ENCODE measurements around the gene SEMA4D.
"Not testable (repeated sequence)": the region's sequence is repeated elsewhere in the genome, so short reads cannot be mapped to it uniquely, and the experiment has no call there.

SEMA4D gene

DNA sequence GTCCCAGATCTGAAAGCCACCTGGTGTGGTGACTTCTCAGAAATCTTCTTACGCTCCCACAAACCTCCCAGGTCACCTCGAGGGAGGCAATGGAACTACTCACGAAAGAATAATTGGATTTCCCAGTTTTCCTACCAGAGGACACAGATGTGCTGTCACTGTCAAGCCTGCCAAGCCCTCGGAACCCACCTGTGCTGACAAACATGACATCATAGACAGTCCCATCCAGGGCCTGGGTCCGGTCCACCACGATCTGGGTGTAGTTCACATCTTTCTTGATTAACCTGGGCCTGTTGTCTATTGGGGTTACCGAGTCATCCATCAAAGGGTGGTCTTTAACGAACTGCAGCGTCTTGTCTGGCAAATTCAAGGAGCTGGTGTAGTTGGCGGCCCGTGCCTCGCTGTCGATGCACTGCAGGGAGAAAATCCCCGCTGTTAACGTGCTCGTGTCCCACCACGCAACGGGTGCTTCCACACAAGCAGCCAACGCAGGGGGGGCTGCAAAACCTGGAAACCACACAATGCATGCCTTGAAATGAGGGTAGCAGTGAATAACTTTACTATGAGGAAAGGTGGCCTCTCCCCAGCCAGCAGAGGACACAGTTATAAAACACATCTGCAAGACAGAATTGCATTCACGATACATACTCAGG lies 110.6 kb downstream of the SEMA4D start:
- DNase-seq (ENCODE audit: low read depth in 2 of 2): no peak

GRCh38 chr9:89386797-89387196 lies 111.1 kb downstream of the SEMA4D start:
- DNase-seq (ENCODE audit: low read depth in 2 of 2): no peak

DNA sequence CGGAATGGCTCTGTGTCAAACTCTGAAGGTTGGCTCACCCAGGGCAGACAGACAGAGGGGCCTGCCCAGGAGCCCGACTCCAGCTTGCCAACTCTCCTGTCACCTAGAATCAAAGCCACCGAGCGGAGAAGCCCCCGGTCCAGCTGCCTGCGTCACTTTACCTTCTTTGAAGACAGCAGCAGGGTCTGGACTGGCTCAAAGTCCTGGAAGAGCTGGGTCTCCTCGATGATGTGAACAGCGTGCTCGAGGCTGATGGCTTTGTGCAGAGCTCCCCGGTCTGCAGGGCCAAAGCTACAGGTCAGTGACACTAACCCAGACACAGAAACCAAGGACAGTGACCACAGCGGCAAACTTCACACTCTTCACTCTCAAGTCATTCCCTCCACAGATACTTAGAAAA lies 111.7 kb downstream of the SEMA4D start:
- no peak for DNase-seq (ENCODE audit: low read depth in 2 of 2)

DNA sequence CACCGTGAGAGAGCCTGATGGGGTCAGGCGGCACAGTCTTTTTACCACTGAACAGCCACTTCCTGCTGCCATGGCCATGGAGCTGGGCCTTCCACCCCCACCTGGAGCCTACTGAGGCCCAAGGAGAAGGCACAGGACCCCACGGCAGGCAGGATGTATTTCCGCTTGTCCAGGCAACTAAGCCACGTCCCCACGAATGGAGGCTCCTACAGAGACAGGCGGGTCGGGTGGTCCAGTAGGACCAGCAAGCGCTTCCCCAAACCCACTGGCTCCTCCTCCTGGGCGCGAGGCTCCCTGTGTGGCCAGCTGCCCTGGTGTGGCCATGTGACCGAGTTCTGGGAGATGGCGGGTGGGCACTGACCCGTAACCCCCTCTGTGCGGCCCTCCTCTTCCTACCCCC lies 113.1 kb downstream of the SEMA4D start:
- no peak for DNase-seq (ENCODE audit: low read depth in 2 of 2)

DNA sequence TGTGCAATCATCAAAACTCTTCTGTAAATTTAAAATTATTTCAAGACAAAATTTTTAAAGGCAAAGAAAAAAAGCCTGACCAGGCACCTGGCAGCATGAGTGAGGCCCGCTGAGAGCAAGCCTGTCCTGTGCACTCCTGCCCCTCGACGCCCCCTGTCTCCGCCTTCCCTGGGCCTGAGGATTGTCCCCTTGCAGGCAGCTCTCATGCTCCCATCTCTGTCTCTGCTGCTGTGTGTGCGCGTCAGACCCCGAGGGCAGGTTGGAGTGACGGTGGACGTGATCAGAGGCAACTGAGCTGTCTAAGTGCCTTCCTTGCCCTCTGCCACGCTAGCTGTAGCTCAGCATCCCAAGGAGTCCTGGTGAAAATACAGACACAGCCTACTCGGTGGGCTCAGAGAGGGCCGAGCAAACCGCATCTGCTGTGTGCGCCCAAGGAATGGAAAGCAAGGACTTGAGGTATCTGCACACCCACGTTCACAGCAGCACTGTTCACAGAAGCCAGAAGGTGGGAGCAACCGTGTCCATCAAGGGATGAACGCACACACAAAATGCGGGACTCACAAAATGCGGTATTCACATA lies 114.1 kb downstream of the SEMA4D start:
- no peak for DNase-seq (ENCODE audit: low read depth in 2 of 2)

DNA sequence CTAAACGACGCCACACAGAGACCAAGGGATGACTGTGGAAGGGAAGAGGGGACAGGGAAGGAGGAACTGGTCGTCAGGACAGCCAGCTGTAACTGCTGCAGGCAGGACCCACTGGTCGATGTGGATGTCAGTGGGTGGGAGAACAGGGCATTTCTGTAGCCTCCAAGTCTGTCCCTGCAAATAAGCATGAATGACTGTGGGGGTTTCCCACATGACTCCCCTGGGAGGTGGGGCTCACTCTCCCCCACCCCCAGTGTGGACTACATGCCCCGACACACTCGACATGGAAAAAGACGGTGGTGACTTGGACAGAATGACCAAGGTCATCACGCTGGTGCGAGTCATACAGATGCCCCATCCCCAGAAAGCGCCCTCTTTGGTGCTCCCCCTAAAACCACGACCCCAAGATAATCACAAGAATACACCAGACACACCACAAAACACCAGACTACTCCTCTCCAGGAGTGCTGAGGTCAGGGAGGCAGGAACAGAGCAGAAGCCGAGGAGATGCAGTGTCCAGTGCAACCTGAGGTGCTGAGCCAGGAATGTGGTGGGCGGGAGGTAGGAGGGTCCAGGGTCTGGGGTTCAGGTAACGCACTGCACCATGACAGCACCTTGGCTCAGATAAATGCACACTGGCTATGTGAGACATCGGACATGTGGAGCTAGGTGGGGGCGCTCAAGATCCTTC lies 114.7 kb downstream of the SEMA4D start:
- DNase-seq (ENCODE audit: low read depth in 2 of 2): no peak

DNA sequence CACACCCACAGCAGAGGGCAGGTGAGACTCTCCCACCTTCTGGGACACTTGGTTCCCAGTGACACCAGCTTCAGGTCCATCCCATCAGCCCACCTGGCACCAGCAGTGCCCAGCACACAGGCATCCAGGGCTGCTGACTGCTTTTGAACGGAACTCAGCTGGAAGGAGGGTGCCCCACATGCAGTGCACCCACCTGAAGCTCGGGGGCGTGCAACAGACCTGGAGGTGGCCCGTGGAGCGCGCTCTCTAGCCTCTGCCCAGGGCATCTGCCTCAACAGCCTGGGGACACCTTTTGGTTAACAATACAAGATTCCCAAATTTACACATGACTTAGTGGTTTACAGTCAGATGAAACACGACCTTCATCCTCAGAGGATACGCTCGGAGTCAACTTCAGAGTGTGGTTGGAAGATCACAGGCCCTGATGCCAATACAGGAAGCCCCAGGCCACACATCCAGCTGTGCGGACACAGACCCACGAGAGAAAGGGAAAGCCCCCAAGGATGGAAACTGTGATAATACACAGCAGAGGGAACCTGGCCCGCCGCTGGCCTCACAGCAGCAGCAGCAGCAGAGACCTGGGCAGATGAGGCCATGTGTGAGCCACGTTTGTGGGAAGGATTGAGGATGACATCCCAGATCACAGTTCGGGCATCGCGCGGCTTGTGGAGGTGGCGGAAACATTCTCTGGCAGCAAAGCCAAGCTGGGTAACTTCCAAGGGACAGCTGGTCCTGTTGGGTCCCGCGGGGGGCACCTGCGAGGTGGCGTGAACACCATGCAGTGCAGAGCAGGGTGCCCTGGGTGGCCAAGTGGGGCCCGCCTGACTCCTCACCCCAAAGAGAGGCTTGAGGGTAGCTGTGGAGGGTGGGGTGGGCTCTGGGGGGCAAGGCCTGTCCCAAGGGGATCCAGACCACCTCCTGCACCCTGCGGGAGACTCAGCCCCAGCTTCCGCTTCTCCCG lies 115.6 kb downstream of the SEMA4D start:
- no peak for DNase-seq (ENCODE audit: low read depth in 2 of 2)

DNA sequence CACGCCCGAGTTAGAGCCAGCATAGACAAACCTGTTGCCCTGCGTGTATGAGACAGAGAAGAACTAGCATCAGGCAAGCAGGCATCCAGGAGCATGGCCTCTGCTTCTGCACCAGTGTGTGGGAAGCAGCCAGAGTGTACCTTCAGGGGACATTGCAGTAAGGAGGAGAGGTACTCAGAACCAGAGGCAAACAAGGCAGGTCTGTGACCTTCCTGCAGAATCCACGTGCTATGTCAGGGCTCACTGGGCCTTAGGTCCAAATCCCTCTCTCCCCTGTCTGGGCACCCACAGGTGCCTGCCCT lies 116.7 kb downstream of the SEMA4D start:
- no peak for DNase-seq (ENCODE audit: low read depth in 2 of 2)

DNA sequence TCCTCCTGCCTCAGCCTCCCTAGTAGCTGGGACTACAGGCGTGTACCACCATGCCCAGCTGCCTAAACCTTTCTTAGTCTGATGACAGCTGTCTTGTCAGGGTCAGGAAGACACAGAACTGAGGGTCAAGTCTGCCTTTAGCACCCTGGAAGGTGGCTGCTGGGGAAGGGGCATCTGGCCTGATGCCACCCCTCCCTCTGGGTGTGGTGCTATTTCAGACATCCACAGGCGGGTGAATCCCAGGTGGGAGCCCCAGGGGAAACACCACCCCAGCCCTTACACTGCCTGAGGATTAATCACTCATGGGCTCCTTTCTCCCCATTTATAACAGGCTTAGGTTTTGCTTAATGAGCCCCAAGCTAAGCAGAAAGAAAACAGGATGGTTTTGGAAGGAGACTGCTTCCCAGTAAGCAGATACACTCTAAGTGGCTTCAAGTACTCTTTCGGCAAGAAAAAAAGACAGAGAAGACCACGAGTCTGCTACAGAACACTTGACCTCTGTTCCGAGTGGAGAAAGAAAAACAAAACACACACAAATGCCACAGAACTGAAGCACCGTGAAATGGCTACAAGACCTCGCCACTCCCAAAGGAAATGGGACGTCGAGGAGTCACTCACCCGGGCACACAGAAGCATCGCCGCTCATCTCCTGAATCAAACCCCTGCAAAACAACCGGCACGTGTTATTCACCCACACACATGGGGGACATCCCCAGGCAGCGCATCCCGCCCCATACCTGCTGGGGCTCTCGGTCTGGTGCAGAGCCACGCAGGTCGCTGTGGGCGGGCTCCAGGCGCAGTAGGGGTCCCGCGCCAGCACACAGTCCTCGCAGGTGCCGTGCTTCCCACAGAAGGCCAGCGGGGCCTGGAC lies 117.2 kb downstream of the SEMA4D start:
- no peak for DNase-seq (ENCODE audit: low read depth in 2 of 2)

GRCh38 chr9:89379508-89380115 lies 118.3 kb downstream of the SEMA4D start:
- DNase-seq (ENCODE audit: low read depth in 2 of 2): no peak

DNA sequence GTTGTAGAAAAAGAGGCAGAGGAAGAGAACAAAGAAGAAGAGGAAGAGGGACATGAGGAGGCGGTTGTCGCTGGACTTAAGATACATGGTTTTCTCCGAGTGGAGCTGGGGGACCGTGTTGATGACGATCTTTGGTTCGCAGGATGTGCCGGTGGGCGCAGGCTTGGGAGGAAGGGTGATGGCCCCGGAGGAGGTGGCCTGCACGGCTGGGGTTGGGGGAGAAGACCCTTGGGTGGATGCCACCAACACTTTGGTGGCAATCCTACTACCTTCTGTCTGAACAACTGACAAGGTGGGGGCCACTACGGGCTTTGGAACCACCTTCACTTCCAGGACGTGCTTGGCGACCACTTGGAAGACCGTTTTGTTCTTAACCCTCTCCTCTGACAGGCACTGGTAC lies 118.9 kb downstream of the SEMA4D start:
- DNase-seq (ENCODE audit: low read depth in 2 of 2): no peak

GRCh38 chr9:89378541-89378940 lies 119.4 kb downstream of the SEMA4D start:
- DNase-seq (ENCODE audit: low read depth in 2 of 2): no peak

DNA sequence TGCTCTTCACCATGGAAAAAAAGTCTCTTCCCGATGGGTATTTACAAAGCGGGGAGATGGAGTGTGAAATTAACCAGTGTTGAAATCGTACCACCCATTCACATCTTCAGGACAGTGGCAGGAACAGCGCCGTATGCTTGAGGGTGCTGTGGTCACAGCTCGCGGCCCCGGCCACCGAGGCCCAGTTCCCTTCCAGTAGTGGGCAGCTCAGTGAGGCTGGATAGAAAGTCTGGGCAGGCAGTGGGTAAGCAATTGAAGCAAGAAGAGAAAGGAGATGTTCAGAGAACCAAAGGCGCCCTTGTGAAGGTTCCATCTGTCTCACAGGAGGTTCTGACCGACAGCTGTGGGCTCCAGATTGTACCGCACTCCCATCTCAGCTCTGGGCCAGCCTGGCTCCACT lies 120.5 kb downstream of the SEMA4D start:
- DNase-seq (ENCODE audit: low read depth in 2 of 2): no peak

DNA sequence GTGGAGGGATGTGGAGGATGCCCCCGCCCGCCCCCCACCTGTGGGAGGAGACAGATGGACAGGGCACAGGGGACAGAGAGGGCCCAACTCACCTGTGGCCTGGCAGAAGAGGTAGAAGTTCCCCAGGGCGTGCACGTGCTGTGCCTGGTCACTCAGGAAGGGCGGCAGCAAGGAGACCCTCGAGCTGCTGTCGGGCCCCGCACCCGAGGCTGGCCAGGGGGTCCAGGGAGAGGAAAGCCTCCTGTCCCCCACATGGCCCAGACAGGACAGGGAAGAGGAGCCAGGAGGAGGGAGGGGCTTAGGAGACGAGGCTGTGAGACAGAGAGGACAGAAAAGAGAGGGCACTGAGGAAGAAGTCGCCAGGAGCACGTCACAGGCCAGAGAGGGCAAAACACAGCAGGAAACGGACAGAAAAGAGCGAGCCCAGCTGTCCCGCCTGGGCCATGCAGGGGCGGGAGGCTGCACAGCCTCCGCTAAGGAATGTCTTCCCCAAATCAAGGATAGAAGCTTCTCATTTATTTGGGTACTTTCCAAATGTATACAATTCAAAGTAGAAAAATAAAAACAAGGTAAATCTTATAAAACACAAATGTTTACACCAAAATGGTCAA lies 121.1 kb downstream of the SEMA4D start:
- no peak for DNase-seq (ENCODE audit: low read depth in 2 of 2)

- no peak for DNase-seq (ENCODE audit: low read depth in 2 of 2)
Measured at GRCh38 chr9:89376286-89376685, 121.6 kb downstream of the SEMA4D start.

DNA sequence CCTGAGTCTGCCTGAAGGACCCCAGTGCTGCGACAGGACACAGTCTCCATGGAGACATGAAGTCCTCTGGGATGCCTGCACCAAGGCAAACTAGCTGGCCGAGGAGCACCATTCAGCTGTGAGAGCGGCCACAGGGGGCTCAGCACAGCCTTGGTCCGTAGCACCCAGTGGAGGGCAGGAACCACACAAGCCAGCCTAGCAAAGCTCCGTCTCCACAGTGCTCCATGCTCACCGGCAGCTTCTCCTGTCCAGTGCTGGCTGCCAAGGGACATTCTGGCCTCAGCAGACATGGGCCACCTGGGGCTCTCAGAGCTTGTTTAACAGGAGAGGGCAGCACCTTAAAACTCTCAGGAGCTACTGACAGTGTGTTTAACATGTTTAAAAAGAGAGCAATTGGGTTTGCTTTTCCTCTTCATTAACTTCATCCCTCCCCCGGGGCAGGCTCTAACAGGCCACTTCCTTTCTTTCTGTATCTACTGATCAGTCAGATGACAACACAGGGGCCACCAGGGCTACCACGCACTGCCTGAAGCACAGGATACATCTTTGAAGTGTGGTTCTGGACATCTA lies 122.6 kb downstream of the SEMA4D start:
- DNase-seq (ENCODE audit: low read depth in 2 of 2): no peak

- DNase-seq (ENCODE audit: low read depth in 2 of 2): peak; percentile 12 to 17
Measured at GRCh38 chr9:89374176-89374575, 123.7 kb downstream of the SEMA4D start.

- DNase-seq (ENCODE audit: low read depth in 2 of 2): no peak
Measured at GRCh38 chr9:89372979-89373378, 124.9 kb downstream of the SEMA4D start.

DNA sequence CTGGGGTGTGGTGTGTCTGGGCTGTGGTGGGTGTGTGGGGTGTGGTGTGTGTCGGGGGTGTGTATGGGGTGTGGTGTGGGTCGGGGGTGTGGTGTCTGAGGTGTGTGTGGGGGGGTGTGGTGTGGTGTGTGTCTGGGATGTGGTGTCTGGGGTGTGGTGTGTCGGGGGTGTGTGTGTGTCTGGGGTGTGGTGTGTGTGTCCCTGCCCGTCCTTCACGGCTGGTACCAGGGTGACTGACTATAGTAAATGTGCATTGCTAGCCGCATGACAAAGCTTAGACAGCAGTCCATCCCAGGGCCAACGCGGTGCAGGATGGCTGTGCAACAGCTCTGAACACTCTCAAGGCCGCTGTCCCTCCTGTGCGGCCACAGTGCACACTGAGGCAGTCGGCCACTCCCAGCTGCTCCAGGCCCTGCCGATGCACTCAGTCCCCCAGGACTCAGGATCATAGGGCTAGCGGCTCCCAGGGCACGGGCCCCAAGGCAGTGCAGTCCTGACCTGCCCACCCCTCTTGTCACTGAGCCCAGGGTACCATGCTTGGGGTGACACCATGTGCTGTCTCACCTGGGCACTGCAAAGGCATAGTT lies 125.6 kb downstream of the SEMA4D start:
- DNase-seq (ENCODE audit: low read depth in 2 of 2): no peak

- DNase-seq (ENCODE audit: low read depth in 2 of 2): not testable (repeated sequence)
Measured at GRCh38 chr9:89371791-89372190, 126.1 kb downstream of the SEMA4D start.
